HUDEP-2 (cell line): ENCODE results near the gene DLX3.
"Not testable (repeated sequence)": the region's sequence is repeated elsewhere in the genome, so short reads cannot be mapped to it uniquely, and the experiment has no call there.

Experiments used
- DNase-seq, 76 experiments: peaks; one replicate each; lab custom pipeline; 2025; ENCODE audit not compliant: unreplicated experiment in 76 of 76; lab: John Stamatoyannopoulos, UW

DLX3 gene

DNA sequence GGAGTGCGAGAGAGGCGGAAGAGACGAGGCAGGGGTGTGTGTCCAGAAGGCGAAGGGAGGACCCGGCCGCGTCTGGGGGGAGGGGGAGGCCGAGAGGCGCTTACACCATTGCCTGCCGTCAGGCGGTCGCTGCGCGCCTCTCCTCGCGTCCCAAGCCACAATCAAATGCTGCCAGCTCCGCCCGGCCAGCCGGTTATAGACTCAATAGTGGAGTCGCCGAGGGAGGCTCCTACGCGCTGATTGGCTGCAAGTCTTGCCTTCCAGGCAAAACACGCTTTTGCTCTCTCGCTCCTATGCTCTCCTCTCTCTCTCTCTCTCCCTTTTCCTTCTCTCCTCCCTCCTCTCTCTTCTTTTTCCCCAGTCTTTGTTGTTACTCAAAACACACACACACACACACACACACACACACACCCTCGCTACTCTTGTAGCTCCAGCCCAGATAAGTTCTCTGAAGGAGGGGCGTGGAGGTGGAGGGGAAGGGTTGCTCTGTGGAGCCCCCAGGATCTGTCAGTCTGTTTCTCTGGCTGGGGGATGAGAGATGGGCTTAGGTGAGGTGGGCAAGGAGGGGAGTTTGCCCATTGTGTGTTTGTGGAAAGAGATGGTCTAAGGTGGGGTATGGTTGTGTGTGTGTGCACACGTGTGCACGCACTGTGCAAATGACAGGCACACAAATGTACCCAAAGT, at the start of gene DLX3:
TSS of gene DLX3 (minus strand) at position 170 of the 684 bp plus-strand sequence. CDS start 226 bp downstream, outside the sequence.
- DNase-seq: peak in 44 of 76 experiments; percentile 5 to 61 (median 29)

DNA sequence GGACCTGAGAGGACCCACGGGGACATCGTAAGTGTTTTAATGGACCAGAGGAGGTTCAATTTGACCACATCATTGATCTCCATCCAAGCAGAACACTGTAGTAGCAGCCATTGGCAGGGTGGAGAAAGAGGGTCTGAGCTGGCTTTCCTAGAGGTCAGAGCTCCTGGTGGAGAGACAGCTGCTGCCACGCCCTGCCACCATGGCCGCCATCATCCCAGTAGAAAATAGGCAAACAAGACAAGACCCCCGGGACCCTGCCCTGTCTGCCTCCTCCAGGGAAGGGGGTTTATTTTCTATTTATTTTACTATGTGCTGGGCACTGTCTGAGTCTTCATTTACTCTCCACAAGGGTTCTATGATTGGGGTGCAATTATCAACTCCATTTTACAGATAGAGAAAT, 49.5 kb upstream of the DLX3 start:
- no peak for DNase-seq

DNA sequence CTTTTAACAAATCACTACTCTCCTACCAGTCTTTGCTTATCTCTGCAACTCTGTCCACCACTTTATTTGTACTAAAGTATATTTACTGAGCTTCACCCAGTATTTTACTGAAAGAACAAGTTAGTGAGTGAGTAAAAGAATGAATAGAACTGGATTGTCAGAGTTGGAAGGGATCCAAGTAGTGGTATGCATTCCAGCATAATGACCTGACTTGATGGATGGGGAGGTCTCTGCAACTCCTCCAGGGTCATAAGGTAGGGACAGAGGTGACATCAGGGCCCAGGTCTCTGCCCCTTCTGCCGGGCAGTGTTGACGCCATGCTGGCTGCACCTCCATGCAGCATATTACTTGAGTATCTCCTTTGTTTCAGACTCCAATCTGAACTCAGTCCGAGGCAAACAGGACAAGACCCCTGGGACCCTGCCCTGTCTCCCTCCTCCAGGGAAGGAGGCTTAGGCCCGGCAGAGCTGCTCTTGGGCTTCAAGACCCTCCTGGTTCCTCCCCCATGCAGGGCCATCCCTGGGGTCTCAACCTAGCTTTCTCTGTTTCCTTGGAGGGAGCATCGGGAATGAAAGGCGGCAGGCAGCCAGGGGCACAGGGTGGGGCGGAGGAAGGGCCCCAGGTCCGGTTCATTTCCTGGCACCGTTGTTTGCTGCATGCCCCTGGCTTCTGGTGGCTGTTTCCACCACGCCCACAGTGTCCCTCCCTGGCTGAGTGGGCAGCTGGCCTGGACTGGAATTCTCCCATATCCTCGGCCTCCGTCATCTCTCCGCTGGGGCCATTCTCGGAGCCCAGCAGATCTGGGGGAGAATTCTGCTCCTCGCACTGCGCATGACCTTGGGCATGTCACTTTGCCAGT, 48.5 kb upstream of the DLX3 start:
- no peak for DNase-seq

DNA sequence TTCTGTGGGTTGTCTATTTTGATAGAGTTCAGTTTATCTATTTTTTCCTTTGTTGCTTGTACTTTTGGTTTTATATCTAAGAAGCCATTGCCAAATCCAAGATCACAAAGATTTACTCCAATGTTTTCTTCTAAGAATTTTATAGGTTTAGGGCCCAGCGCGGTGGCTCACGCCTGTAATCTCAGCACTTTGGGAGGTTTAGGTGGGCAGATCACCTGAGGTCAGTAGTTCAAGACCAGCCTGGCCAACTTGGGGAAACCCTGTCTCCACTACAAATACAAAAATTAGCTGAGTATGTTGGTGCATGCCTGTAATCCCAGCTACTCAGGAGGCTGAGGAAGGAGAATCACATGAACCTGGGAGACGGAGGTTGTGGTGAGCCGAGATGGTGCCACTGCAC, 47.2 kb upstream of the DLX3 start:
- no peak for DNase-seq

DNA sequence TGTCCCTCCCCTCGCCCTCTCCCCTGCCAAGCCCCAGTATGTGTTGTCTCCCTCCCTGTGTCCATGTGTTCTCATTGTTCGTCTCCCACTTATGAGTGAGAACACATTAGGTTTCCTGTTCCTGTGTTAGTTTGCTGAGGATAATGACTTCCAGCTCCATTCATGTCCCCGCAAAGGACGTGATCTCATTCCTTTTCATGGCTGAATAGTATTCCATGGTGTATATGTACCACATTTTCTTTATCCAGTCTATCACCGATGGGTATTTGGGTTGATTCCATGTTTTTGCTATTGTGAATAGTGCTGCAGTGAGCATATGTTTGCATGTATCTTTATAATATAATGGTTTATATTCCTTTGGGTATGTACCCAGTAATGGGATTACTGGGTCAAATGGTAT, 45.5 kb upstream of the DLX3 start:
- DNase-seq: not testable (repeated sequence)

DNA sequence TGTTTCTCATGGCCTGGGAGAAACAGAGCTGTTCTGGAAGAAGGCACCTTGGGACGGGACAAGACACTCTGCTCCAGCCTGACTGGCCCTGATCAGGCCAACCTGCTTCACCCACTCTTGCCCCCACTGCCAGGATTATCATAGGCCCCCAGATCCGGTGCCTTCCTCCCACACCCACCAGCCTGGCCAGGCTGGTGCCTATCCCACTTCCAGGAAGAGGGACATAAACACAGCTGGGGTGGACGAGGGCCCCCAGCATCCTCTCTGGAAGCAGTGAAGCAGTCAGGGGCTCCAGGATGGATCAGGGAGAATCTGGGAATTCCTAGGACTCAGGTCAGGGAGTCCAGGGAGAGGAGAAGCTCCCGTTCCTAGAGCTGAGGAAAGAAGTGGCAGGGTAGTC, 44.0 kb upstream of the DLX3 start:
- no peak for DNase-seq

DNA sequence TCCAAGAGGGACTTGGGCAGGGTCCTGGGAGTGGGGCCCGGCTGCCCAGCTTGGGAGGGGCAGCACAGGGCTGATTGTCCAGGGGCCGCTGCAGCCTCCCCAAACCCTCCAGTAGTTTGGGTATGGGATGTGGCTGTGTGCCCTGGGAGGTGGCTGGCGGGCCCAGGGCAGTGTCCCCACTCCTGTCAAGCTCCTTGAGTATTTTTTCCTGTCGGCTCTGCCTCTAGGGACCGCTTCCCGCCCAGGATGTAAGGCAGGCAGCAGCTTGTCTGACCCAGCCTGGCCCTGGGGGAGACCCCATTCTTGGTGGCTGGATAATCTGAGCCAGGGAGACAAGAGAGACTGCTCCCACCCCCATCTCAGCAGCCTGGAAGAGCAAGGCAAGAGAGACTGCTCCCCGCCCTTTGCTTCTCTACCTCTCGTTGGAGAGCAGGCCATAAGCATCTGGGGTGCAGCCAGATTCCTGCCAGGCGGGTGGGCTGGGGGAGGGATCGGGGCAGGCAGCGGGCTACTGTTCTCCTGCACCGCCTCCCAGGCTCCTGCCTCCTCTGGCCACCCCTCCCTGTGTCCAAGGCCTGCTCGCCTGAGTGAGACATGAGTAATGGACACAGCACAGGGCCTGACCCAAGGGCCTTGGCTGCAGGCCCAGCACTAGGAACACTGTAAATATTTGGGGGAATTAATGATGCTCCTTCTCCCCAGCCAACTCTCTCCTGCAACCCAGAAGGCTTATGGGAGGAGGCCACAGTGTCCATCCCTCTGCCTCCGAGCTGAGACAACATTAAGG, 42.5 kb upstream of the DLX3 start:
- DNase-seq: no peak

DNA sequence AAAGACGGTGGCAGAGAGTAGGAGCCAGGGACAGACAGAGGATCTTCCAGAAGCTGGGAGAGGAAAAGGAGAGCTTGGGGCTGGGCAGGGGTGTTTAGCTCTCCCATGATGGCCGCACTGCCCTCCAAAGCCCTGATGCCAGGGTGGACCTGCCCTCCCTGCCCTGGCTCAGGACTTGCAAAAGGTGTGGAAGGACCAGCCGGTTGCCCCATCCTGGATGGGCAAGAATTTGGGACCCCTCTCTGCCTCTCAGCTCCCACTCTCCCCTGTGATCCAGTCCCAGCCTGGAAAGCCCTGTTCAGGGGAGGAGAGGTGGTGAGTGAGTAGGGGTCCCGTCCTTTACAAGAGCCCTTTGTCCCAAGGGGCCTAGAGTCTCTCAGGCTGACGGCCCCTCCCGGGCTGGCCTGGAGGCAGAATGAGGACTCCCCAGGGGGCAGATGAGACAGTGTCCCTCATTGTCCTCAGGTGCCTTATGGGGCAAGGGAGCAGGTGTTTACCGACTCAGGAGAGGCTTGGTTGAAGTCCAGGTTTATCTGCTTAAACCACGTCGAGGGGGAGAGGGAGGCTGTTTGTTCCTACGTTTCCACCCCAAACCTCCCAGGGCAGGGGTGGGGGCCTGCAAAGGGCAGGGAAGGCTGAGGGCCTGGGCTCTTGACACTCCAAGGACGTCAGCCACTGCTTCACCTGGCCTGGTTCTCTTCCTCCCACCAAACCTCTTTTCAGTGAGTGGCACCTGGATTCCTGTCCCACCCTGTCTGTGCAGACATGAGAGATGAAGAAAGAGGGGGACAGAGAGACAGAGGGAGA, 41.6 kb upstream of the DLX3 start:
- DNase-seq: no peak

DNA sequence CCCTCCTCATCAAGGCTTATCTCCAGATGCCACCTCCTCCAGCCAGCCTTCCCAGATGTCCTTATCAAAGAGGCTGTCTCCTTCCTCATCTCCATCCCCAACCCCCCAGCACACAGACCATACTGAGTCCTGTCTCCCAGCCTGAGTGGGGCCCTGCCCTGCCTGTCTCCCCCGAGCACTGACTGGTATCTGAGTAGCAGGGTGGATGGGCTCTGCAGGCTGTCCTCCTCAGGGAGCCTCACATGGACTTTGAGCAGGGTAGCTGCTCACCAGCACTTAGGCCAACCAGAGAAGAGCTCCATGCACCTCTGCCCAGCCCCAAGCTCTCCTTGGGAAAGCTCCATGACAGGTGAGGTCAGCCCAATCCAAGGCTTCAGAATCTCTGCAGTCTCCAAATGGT, 40.9 kb upstream of the DLX3 start:
- no peak for DNase-seq

DNA sequence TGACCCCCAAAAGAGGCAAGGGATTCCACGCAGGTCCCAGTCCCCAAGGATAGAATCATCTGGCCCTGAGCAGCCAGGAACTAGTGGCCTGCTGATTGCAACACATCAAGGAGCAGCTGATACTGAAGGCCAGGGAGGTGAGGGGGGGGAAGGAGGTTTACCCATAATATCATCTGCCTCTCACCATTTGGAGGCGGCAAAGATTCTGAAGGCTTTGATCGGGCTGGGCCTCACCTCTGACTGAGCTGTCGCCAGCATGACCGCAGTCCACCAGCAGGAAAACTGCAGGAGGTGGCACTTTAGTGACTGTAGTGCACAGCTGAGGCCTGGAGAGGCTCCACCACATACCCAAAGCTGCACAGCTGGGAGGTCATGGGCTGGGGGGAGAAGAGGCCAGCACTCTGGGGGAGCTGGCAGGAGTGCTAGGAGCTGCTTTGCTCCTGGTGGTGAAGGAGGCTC, 40.4 kb upstream of the DLX3 start:
- DNase-seq: no peak

DNA sequence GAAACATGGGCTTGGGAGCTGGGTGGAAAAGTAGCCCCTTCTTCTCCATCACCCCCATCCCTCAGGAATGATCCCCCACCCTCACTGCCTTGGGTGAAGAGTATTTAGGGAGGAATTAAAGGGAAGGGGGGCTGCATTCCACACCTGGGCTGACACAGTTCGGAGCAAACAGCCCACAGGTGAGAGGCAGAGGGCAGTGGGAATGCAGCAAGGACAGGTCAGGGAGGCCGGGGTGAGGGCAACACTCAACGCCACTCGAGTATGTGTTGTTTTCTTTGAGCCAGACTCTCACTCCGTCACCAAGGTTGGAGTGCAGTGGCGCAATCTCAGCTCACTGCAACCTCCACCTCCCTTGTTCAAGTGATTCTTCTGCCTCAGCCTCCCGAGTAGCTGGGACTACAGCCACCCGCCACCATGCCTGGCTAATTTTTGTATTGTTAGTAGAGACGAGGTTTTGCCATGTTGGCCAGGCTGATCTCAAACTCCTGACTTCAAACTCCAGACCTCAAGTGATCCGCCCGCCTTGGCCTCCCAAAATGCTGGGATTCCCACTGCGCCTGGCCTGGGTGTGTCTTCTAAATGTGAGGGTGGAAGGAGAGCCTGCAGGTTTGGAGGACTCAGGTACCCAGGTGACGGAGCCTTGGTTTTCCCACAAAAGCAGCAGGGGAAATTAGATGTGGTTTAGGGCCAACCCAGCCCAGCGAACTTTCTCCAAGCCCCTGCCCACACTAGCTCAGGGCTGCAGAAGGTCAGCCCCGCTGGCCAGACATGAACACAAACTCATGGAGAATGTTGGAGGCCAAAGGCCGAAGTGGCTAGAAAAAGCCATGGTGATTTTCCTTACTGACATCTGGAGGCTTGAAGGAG, 39.7 kb upstream of the DLX3 start:
- DNase-seq: no peak

DNA sequence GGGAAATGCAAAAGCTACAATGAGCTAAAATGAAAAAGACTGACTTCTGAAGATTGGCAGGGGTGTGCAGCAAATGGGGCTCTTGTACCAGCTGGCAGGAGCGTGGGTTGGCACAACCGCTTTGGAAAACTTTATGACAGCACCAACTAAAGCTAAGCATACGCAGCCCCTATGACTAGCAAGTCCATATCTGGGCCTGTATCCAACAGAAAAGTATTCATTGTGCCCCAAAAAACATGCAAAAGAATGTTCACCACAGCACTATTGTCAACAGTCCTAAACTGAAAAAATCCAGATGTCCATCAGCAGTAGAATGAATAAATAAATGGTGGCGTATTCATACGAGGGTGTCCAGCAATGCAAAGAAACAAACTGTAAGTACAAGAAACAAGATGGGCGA, 38.3 kb upstream of the DLX3 start:
- no peak for DNase-seq

DNA sequence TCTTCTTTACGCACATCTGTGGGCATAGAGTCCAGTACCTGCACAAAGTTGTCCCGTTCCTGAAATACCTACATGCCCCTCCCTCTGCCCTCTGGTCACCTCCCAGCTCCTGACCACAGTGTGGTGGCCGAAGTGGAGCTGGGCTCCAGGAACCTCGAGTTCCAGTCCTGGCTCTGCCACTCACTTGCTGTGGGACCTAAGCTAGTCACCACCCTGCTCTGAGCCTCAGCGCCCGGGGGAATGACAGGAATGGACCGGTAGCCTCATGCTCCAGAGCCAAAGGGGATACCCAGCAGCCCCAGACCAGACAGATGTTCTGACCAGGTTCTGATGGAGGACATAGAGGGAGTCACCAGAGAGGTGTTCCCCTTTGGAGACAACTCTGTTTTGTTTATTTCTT, 34.2 kb upstream of the DLX3 start:
- no peak for DNase-seq

DNA sequence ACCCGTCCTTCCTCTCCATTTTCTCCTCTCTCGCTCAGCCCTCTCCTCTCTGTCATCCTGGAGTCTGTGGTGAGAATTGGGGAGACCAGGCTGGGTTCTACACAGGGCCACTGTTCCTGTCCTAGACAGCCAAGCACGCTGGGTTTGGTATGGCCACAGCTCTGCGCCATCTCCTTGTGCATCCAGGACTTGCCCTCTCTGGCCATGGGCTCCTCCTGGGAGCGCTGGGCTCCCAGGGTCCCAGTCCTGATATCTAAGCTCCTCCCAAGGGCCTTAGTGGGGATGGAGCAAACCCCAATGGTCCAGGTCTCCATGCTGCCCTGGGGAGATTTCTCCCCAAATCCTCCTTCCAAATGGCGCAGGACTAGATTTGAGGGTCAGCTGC, 33.7 kb upstream of the DLX3 start:
- DNase-seq: no peak

DNA sequence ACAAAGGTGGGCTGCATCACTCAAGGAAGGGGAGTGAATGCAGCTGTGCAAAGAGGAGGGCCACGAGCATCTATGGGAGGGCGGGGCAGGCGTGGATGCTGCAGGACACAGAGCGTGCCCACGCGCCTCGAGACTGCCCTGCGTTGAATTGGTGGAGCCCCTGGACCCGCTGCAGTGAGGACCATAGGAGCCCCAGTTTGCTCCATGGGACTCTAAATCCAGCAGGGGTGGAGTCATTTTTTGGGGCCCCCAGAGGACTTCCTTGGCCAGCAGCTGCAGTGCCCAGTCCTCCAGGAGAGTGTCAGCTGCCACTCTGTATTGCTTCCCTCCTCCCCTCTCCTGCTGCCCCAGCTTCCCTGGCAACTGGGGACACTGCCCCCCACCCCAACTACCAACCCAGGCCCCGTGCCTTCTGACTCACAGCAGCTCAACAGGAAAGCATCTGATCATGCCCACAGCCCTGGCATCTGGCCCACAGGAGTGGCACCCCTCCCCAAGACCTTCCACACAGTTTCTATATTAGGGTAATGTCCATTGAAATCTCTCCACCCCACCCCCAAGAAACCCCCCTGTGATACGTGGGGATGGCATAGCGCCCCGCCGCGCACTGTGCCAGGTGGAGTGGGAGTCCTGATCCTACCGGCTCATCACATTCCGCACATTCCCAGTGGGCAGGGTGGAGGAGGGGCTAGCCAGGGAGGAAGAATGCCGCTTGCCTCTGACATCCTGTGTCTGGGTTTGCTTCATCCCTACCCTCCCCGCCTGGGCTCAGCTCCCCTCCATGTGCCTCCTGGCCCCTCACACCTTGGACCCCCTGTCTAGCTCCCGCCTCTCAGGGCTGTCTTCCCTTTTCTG, 33.1 kb upstream of the DLX3 start:
- no peak for DNase-seq

DNA sequence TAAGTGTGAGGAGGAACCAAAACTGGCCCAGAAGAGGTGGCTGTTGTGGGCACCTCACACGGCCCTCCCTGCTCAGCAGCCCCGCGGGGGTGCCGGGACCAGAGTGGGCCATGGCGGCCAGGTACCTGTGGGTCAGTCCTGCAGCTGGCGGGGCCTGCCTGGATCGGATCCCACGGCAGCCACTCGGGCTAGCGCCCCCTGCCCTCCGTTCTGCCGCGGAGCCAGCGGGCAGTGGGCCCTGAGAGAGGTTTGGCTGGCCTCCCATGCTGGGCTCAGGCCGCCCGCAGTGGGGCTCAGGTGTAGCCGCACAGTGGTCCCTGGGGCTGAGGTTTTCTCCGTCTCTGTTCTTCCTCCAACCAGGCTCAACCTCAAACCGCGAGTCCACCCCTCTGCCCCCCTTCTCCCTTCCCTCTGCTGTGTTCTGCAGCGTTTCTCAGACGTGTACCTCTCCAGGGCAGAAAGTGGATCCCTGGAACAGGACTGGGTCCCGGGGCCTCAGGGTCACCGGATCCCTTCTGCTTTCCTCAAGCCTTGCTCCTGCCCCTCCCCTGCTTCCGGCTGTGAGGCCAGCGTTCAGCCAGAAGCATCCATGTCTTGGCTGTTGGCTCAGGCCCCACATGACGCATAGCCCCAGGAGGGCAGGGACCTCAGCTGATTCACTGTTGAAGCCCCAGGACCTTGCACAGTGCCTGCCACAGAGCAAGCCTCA, 32.3 kb upstream of the DLX3 start:
- peak in 1 of 76 experiments; percentile 7 for DNase-seq

DNA sequence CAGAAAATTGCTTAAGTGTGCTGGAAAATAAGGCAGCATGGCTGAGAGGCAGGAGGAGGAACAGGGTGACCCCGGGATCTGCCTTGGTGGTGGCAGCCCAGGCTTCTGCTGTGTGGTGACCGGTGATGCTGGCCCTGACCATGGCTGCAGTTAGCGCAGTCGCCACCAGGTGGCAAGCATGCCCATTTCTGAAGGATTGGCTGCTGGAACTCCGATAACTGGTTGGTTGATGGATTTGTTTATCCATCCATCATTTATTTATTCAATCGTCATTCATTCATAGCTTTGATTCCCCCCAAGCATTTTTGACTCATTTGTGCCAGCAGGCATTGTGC, 31.8 kb upstream of the DLX3 start:
- DNase-seq: peak in 59 of 76 experiments; percentile 3 to 79 (median 36)

DNA sequence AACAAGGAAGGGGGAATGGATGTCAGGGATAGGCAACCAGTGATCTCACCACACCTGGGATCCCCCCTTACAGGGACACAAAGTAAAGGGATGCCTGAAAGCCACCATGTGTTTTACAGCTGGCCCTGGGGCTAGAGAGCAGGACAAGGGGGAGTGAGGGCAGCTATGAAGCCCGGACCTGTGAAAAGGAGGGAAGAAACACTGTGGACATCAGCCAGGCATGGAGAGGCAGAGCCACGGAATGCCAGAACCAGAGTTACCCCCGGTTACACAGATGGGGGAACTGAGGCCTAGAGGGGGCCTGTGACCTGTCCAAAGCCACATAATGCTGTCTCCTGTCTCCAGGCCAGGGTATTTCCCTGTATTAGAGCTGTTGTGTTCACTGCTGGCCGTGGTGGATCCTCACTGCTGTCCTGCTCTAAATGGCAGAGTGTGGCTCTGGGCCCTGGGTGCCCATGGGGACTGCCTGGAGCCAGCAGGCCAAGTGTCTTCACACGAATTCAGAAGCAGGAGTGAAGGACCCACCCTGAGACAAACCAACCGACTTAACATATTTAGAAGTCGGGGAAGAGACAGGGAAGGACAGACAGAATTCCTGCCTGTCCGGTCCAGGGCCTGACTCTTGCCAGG, 31.1 kb upstream of the DLX3 start:
- no peak for DNase-seq
